ENCODE measurements around the gene CRYBG2. TPM values are rescaled to one million over a fixed set of nuclear protein-coding genes. Genes with fewer than 3 reads are reported as not detected.

The CRYBG2 gene
- total and polyA plus RNA-seq, 10 of the 15 experiments (the other 5 are each of a cell fraction or from before 2014, with no cell fraction given): 0.03 to 1.2 (median 0.11) TPM; not detected in 4

GRCh38 chr1:26367441-26367840 lies 13.5 kb upstream of the CRYBG2 start:
- Histone ChIP-seq H3K4me2 (ENCODE audit: control insufficient read depth, insufficient read depth) (no peak overlapping the region), H3K27me3 (replicated peaks in 1 of 2; ENCODE audit: control insufficient read depth in 2 of 2, insufficient read depth in 2 of 2, low read length in 1 of 2) (peaks cover 0 to 2% of the 10 kb centered on the region in 2 experiments; a peak in 1 of 4 replicates), H3K79me2 (ENCODE audit: control insufficient read depth, insufficient read depth, low read length) (no peaks in the 10 kb centered on the region), H2AFZ (ENCODE audit: control insufficient read depth, low read depth, low read length) (no peak overlapping the region), H4K20me1 (ENCODE audit: control insufficient read depth, insufficient read depth) (no peaks in the 10 kb centered on the region), H3K4me1 (ENCODE audit: control insufficient read depth, insufficient read depth, low read length) (no peaks in the 10 kb centered on the region; the same call in 1 of the 2 replicates), H3K4me3 (no peak overlapping the region), H3K36me3 (ENCODE audit: control insufficient read depth in 2 of 2, insufficient read depth in 2 of 2, low read length in 1 of 2) (no peaks in the 10 kb centered on the region), H3K9me3 (replicated peaks; ENCODE audit: control insufficient read depth, insufficient read depth, low read length) (no peaks in the 10 kb centered on the region; the same call in 2 of the 3 replicates), H3K9ac (ENCODE audit: control insufficient read depth, insufficient read depth, low read length) (no peak overlapping the region), H3K27ac (ENCODE audit: control insufficient read depth, insufficient read depth) (no peak overlapping the region)
- FAIRE-seq: no peak
- no TSS peak for BruUV-seq (replicated peaks)
- TF ChIP-seq ZBTB4 (CRISPR knock-in tag; IDR thresholded peaks at IDR 0.05) (no peak), BMI1 (IDR thresholded peaks at IDR 0.05; ENCODE audit: borderline replicate concordance) (no peak), USF2 (IDR thresholded peaks at IDR 0.05; ENCODE audit: borderline replicate concordance, low read depth, low read length) (no peak), MXI1 (IDR thresholded peaks at IDR 0.05; ENCODE audit: low read depth, low read length) (no peak), PML (IDR thresholded peaks at IDR 0.05; ENCODE audit: low read length) (no peak), SMARCA5 (IDR thresholded peaks at IDR 0.05) (no peak), ZNF207 (IDR thresholded peaks at IDR 0.05; ENCODE audit: borderline replicate concordance) (no peak)
- ChIA-PET CTCF (interaction anchor here (0.6 to 1.3 kb wide), 4 partner anchors 24 to 222 kb away, joined by 3 to 4 read pairs (median 3); no protein-coding TSS in a partner anchor), SMC1A (ENCODE audit: uncharacterized antibody, unreplicated experiment) (interaction anchor here (1.5 kb wide), 1 partner anchor 50 kb away, joined by 3 read pairs; no protein-coding TSS in a partner anchor), POLR2A (interaction anchor here (0.6 kb wide), 1 partner anchor 29 kb away, joined by 3 read pairs; no protein-coding TSS in a partner anchor), RAD21 (ENCODE audit: unreplicated experiment) (no interaction called here)
- WGBS (ENCODE audit: insufficient coverage, insufficient replicate concordance, low lambda C conversion rate, missing lambda C conversion rate): 17% methylated on average over 6 of the region's 6 CpGs
- no peak for ATAC-seq
- no peak for DNase-seq (ENCODE audit: low read depth, low spot score)
- in situ Hi-C loops (cut with MboI): no loop called here
- intact Hi-C loops (cut with micrococcal nuclease; ENCODE audit: unreplicated experiment): loop anchor here (10.0 kb wide), 1 partner anchor 47 kb away; the partner anchor contains the start of gene LIN28A

Measured in GM12878 (cell line).